Colon (tissue), 2 donors: Measurements from ENCODE around the gene TXNL4A.

ENCODE experiments used
- FAIRE-seq: peaks from 2 replicates; lab custom pipeline; 2012; peaks lifted over from hg19 to GRCh38; lab: Jason Lieb, UNC
- donor health status: control.
- donor health status: control.

The TXNL4A gene

DNA sequence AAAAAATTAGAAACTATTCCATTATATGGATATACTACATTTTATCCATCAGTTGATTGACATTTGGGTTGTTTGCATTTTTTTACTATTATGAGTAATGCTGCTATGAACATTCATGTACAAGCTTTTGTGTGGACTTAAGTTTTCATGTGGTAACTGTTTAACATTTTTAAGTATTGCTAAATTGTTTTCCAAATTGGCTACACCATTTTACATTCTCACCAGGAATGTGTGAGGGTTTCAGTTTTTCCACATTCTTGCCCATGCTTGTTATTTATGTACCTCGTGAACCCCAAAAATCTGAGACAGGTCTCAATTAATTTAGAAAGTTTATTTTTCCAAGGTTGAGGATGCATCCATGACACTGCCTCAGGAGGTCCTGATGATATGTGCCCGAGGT lies 3.1 kb upstream of the TXNL4A start:
- no peak for FAIRE-seq

DNA sequence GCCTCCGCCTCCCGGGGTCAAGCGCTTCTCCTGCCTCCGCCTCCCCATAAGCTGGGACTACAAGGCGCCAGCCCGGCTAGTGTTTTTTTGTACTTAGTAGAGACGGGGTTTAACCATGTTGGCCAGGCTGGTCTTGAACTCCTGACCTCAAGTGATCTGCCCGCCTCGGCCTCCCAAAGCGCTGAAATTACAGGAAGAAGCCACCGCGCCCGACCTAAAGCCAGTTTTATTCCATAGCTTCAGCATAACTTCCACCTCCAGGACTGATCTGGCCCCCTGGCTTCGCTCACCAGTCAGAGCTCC lies 783 bp upstream of the TXNL4A start:
- FAIRE-seq, result no peak

DNA sequence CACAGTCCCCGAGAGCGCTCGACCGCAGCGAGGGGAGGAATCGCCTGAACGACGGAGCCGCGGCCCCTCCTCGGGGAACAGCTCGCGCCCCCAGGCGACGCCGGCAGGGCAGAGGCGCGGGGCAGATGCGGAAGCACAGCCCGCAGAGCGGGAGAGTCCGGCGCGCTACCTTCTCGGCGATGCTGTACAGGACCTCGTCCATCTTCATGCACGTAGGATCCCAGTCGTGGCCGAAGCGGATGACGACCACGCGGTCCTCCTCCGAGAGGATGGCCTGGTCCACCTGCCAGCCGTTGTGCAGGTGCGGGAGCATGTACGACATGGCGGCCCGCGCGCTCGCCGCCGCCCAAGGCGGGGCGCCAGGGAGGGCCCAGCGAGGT lies 302 bp downstream of the TXNL4A start:
- FAIRE-seq, result no peak

DNA sequence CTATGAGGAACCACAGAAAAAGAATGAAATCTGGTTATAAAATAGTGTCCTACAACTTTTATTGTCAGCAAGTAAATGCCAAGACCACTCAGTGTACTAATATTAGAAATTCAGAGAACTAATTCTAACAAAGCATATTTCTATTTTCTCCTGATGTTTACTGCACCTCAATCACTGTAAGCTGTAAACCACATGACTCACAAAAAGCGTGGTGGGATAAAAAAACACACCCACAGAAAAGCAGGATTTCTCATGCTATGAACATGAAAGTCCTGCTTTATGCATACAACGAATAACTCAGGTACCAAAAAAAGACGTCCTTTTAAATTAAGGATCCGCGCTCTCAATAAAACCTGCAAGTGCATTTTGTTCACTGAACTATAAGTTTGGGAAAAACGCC lies 797 bp downstream of the TXNL4A start:
- no peak for FAIRE-seq

DNA sequence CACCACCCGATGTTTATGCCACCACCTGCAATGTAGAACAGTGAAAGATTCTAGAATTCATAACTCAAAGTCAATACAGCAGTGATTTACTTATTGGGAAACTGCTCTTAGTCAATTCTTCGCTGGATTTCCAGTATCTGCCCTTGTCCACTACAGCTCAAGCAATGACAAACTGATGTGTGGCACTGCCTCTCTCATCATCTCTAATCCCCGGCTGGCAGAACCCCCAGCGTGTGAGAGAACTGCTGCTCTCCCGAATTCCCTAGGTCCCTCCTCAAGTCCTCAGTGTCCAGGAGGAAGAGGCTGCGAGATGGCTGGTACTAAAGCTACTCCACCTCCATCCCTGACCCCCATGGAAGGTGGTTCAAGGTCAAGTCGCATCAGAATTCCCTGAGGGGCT lies 1.6 kb downstream of the TXNL4A start:
- FAIRE-seq, result no peak

DNA sequence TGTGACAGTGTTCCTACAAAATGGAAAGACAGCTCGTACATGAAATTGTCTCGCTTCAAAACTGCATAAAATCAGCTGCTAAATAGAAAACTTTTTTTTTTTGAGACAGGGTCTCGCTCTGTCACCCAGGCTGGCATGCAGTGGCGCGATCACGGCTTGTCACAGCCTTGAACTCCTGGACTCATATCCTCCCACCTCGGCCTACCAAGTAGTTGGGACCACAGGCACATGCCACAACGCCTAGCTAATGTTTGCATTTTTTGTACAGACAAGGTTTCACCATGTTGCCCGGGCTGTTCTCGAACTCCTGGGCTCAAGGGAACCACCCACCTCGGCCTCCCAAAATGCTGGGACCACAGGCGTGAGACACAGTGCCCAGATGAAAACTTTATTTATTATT lies 3.2 kb downstream of the TXNL4A start:
- no peak for FAIRE-seq

DNA sequence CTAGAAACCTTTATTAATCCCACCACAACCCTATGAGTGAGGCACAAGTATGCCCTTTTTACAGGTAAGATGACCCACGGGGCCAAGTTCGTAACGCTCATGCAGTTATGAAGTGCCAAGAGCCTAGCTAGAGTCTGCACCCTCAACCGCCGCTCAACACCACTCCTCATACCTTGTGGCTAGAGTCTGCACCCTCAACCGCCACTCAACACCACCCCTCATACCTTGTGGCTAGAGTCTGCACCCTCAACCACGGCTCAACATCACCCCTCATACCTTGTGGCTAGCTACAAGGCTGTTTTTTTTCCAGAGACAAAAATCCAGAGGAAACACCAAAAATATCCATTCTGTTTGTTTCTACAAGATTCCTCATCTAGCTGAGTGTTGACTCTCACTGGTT lies 4.6 kb downstream of the TXNL4A start:
- FAIRE-seq, result no peak

DNA sequence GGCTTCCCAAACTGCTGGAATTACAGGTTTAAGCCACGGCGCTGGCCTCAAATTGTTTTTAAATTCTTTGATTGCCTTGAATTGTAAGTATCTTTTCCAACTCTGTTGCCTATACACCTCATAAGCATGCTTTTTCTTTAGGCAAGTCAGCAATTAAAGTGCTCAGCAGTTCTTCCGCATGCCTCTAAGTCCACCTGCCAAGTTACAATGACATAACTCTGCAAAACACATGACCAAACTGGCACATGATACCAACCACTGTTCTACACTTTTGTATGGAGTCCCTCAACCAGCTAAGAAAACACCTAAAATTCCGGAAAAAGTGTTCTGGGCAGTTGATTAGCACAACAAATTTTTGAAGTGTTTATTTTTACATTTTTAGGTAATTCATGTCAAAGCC lies 5.1 kb downstream of the TXNL4A start:
- no peak for FAIRE-seq

DNA sequence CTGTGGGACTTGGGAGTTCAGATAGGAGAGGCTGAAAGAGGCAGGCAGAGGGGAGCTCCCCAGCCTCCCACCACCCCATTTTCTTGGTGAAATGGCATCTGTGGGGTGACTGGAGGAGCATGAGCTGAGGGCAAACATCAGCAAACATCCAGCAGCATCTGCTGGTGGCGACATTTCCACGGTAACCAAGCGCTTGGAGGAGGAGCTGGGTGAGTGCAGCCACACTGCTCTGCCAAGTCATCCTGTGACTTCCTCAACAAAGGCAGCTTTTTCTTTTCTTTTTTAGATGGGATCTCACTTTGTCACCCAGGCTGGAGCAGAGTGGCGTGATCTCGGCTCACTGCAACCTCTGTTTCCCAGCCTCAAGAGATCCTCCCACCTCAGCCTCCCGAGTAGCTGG lies 5.6 kb downstream of the TXNL4A start:
- no peak for FAIRE-seq

DNA sequence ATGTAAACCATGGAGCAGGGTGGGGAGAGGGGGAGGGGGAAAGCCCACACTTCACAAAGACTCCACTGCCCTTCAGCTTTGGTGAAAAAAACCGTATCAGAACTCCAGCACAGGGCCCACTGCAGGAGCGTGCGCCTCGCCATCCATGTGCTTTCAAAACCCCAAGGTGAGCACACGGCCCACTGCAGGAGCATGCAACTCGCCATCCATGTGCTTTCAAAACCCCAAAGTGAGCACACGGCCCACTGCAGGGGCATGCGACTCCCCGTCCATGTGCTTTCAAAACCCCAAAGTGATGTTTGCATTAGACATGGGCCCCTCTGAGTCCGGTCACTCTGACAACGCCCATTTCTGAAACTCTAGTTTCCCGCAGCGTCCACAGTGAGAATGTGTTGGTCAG lies 7.8 kb downstream of the TXNL4A start:
- no peak for FAIRE-seq

DNA sequence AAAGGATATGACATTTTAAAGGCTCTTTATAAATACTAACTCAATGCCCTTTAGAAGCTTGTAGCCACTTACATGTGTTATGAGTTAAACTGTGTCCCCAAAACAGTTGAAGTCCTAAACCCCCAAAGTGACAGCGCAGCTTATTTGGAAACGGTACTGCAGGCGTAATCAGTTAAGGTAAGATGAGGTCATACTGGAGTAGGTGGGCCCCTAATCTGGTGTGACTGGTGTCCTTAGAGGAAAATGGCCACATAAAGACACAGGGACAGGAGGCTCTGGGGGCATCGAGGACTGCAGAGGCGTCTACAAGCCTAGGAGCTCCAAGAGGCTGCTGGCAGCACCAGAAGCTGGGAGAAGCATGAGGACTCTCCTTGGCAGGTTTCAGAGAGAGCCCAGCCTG lies 8.5 kb downstream of the TXNL4A start:
- no peak for FAIRE-seq

DNA sequence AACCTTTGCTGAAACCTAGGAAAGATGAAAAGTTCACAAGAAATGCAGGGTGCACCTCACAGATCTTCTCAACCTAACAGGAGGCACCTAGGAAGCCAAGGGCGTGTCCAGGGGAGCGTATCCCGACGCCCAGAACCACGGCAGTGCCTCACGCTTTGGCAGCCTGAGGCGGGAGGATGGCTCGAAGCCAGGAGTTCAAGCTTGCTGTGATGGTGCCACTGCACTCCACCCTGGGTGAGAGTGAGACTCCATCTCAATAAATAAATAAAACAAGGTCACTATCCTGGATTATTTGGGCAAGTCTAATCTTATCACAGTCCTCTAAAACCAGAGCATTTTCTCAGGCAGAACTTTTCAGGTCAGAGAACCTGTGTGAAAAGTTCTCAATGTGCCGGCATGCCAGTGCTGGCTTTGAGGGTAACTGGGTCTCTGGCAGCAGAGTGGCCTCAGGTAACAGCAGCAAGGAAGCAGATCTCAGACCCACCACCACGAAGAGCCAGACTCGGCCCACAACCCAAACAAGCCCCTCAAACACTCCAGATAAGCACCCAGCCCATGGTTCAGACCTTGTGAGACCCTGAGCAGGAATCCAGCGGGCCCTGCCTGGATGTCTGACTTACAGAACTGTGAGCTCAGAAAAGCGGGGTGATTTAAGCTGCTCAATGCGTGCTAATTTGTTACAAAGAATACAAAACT lies 12.2 kb downstream of the TXNL4A start:
- FAIRE-seq, result no peak

DNA sequence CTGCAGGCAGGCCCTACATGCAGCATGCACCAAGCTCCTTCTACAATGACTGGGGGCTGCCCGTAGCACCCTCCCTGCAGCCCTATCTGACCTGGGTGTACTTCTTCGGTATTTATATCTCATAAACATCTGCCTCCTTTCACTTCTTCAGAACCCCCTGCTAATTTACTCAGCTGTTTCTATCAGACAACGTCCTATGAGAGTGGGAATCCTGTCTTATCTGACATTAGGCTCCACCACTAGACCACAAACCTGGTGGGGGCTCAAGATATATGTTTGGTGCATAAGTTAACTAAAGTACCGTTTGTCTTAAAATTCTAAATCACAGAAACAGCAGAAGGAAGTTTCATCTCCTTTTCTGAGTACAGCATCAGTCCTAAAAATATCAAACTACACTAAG lies 13.3 kb downstream of the TXNL4A start:
- FAIRE-seq, result no peak

DNA sequence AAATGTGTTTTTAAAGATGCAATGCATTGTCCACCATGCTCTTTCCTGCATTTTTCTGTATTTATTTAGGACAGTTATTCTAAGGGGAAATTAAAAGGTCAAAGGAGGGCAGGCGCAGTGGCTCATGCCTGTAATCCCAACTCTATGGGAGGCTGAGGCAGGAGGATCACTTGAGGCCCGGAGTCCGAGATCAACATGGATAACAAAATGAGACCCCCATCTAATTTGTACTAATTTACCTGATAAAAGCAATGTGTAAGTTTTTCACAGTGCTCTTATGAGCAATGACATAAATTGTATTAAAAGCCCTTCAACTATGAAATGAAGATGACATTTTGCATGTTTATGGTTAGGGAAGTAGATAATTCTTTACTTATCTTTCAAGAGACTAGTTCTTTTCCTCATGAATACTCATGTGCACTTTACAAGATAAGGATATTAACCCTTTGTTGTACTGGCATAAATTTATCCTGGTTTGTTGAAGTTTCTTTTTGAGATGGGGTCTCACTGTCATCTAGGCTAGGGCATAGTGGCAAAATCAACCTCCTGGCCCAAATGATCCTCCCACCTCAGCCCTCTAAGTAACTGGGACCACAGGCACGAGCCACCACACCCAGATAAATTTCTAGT lies 14.2 kb downstream of the TXNL4A start:
- FAIRE-seq, result no peak

DNA sequence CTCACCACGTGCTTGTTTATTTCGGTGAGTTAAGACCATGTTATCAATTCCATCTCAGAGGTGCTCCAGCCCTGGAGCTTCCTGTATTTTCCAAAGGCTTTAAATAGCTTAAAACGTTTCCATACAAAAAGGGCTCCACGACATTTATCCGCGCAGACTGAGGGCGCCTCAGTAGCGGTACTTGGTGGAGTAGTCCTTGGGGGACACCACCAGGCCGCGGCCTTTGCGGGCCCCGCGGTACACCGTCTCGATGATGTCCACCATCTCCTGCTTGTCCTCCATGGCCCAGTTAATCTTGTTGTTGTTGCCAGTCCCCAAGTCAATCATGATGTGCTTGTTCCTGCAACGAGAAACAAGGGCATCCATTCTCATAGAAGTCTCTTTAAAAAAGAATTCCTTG lies 14.8 kb downstream of the TXNL4A start:
- FAIRE-seq, result no peak

DNA sequence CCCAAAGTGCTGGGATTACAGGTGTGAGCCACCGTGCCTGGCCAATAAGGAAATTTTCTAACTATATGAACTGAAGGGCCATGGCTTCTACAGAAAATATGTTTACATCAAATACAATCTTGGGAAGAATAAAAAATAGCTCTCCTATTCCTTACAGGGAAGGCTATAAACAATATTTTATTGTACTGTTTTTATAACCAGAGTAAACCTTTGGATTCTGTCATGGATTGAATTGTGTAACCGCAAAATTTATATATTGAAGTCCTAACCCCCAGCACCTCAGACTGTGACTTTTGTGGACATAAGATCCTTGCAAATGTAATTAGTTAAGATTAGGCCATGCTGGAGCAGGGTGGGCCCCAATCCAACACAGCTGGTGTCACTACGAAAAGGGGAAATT lies 15.6 kb downstream of the TXNL4A start:
- no peak for FAIRE-seq

DNA sequence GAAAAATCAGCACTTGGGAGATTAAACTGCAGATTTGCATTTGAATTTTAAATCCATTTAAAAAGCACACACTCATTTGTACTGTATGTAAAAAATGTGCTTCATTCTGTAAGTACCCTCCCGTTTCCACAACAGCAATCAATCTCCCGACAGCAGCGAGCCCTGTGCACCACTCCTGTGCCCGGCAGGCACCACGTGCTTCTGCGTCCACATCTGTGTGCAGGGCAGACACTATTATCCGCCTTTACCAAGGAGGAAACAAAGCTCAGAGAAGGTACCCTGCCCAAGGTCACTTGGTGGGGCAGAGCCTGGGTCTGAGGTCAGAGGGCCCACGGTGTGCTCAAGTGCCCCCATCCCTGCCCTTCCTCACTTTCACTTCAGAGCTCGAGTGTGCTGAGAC lies 16.4 kb downstream of the TXNL4A start:
- no peak for FAIRE-seq

DNA sequence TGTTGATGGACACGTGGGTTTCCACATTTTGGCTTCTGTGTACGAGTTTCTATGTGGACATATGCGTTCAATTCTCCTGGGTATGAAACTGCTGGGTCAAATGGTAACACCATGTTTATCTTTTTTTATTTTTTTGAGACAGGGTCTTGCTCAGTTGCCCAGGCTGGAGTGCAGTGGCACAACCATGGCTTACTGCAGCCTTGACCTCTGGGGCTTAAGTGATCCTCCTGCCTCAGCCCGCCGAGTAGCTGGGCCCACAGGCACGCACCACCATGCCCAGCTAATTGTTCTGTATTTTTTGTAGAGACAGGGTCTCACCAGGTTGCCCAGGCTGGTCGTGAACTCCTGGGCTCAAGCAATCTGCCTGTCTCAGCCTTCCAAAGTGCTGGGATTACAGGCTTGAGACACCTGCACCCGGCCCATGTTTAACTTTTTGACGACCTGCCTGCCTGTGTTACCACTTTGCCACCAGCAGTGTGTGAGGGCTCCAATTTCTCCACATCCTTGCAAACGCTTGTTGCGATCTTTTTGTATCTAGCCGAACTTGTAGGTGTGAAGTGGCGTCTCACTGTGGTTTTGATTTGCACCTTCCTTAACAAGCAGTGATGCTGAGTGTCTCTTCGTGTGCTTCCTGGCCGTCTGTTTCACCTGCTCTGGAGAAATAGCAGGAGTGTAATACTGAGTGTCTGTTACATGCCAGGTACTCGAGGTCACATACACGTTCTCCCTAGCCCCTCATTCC lies 17.0 kb downstream of the TXNL4A start:
- no peak for FAIRE-seq

DNA sequence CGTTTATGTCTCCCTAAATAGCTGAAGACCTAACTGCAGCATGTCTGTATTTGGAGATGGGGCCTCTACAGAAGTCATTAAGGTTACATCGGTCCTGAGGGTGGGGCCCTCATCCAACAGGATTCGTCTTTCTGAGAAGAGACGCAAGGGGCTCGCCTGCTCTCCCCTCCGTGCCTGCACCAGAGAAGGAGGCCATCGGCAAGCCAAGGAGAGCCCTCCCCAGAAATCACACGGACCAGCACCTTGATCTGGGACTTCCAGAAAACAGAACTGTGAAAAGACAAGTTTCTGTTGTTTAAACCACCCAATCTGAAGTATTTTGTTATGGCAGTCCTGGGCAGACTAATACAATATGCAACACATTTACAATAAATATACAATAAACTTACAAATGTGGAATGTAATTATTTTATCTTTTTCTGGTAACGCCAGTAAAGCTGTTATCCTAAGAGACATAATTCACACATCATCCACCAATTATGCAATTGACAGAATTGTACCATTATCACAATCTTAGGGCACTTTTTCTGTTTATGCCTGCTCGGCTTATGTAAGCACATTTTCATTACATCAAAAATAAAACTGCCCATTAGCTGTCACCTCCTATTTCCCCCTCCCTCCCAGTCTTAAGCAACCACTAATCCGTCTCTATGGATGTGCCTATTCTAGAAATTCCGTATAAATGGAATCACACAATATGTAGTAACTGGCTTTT lies 17.8 kb downstream of the TXNL4A start:
- FAIRE-seq, result no peak

DNA sequence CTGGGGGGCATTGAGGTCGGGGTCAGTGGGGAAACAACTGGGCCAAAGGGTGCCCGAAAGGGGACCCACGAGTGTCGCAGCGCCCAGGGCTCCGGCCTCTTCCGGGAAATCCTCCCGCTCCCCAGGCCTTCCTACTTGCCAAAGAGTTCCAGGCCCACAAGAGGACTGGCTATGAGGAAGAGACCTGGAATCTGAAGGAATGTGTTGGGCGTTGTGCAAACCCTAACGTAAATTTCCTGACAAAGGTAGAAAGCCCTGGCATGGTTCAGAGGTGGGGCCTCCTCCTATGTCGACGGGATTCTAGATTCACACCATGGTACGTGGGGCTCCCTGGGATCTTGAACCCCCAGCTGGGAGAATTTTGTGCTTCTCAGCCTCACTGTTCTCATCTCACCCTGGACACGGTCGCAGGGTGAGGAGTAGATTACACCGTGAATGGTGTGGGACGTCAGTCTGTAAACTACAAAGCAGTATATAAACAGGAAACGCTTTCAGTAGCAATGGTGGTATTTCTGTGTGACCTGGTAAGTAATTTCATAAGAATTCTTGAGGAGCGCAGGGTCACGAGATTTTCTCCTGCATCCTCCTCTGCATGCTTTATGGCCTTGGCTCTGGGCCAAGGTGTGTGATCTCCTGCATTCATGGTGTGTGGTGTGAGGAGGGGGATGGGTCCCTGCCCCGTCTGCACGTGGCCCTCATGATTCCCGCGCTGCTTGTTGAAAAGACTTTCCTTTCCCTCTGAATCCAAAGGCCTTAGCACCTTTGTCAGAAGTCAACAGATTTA lies 23.1 kb downstream of the TXNL4A start:
- FAIRE-seq, result no peak

DNA sequence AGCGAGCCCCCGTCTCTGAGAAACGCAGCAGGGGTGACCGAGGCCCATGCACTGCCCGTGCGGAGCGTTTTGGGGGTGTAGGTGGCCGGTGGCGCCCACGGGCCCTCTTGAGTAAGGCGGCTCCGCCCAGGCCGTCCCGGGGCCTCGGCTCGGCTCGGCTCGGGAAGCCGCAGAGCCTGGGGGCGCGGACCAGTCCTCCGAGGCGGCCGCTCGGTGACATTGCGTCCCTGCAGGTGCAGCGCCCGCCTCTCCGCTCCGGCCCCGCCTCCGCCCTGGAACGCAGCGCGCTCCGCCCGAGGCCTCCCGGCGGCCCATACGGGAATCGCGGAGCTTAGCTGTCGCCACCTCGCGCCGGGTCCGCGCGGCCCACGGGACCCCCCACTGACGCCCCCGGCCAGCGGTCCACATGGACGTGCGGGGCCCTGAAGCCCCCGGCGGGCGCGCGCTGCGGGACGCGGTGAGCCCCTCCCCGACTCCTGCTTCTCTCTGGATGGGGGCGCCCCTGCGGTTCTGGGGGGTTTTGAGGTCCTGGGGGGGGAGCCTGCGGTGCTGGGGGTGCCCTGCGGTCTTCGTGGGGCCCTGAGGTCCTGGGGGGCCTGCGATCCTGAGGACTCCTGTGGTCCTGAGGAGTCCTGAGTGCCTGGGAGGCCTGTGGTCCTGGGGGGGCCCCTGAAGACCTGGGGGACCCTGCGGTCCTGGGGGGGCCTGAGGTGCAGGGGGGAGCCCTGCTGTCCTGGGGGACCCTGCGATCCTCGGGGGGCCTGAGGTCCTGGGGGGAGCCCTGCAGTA lies 23.8 kb downstream of the TXNL4A start, which contains the start of gene HSBP1L1:
TSS of gene HSBP1L1 (plus strand) at position 314 of the 789 bp plus-strand sequence. CDS start at position 407, 93 bp downstream.
- no peak for FAIRE-seq
